NB4 (cell line): Measurements from ENCODE around the gene SLC9B1.

Experiments used
- DNase-seq: peaks from one replicate; pipeline ENCODE4 v3.0.0; 2010; ENCODE audit warnings: low read depth
- H3K4me3 ChIP-seq: one replicate; pipeline ENCODE4 v1.5.1; 2011; ENCODE audit warnings: mild to moderate bottlenecking, low read depth, low read length, moderate library complexity
- CTCF ChIP-seq: IDR thresholded peaks from one replicate; pipeline ENCODE4 v1.5.1; 2012; ENCODE audit warnings: low read depth, low read length
- MAX ChIP-seq: IDR thresholded peaks from 2 replicates; pipeline ENCODE4 v1.6.1; 2011; ENCODE audit warnings: low read depth, low read length
- MYC ChIP-seq: IDR thresholded peaks from 2 replicates; pipeline ENCODE4 v1.6.1; 2011; ENCODE audit warnings: low read depth, low read length
- POLR2A ChIP-seq: IDR thresholded peaks from 2 replicates; pipeline ENCODE4 v1.6.1; 2011; ENCODE audit warnings: mild to moderate bottlenecking; ENCODE audit not compliant: insufficient read length; ENCODE audit errors: extremely low read depth

Gene SLC9B1

GRCh38 chr4:103018391-103019307, 856 bp downstream of the SLC9B1 start:
- TF ChIP-seq MAX (no peak), MYC (no peak)
- peak overlapping the region; percentile 75 for H3K4me3 ChIP-seq
- peak; percentile 10 for DNase-seq

- H3K4me3 ChIP-seq = no peak overlapping the region
- TF ChIP-seq POLR2A (no peak), CTCF (no peak), MAX (no peak)
- no peak for DNase-seq
These were observed 7.0 kb downstream of the SLC9B1 start for GRCh38 chr4:103012551-103012950.

- H3K4me3 ChIP-seq = no peak overlapping the region
- DNase-seq = no peak
- TF ChIP-seq MAX (no peak), POLR2A (no peak), MYC (no peak), CTCF (no peak)
These were observed 7.4 kb downstream of the SLC9B1 start for GRCh38 chr4:103012060-103012459.

- no peak overlapping the region for H3K4me3 ChIP-seq
- no peak for TF ChIP-seq MYC
- TF ChIP-seq POLR2A = no peak
- TF ChIP-seq MAX = no peak
- TF ChIP-seq CTCF = no peak
- DNase-seq = no peak
These were observed 8.0 kb downstream of the SLC9B1 start for GRCh38 chr4:103011378-103012025.

- TF ChIP-seq MYC (no peak), POLR2A (no peak), CTCF (no peak)
These were observed 8.7 kb downstream of the SLC9B1 start for GRCh38 chr4:103010804-103011203.

More at GRCh38 chr4:103010804-103011203, 8.7 kb downstream of the SLC9B1 start:
- H3K4me3 ChIP-seq = no peak overlapping the region
- DNase-seq = no peak
